GM12874 (cell line): ENCODE results near the gene TRABD2B.

ENCODE experiments used
- CTCF ChIP-seq: IDR thresholded peaks from 2 replicates; pipeline ENCODE4 v1.5.1; 2011; ENCODE audit warnings: low read depth, mild to moderate bottlenecking, control low read depth, low read length, moderate library complexity; ENCODE audit not compliant: insufficient read depth

The TRABD2B gene

DNA sequence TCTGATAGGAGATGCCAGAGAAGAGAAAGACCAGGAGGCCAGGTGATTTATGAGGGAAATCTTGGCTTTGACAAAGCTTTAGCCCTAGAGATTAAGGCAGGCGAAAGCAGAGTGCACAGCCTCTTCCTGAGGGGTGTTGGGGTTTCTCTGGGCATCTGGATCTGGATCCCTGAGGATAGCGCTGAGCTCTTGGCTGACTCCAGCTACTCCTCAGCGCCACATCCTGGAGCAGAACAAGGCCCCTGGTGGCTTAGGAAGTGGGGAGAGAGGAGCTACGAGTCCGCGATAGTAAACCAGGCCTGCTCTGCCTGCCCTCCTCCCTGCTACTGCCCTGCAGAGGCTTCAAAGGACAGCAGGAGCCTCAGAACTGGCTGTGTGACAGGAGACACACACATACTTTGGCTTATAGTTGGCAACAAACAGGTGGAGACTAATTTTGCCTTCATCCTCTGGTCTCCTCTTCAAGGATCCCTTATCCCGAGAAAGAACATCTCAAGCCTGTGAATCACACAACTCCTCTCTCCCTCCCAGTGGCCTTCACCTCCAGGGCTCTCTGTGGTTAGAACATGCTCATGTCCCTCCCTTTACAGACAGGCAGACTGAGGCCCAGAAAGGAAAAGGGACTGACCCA, 66.9 kb downstream of the TRABD2B start:
- TF ChIP-seq CTCF = no peak

DNA sequence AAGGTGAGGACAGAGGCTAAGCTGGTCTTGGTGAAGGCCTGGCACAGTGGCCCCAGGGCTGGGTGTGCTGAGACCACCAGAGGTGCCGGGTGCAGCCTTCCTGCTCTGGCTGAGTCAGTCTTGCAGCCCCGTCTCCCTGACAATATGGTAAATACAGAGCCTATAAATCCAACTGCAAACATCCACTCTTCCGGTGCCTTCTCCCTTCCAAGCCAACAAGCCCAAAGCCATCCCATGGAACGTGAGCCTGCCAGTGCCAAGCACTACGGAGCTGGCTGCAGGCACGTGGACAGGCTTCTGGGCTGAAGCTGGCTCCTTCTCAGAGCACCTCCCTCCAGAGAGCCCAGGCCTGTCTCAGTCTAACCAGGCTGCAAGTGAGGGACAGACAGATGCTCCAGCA, 70.0 kb downstream of the TRABD2B start:
- no peak for TF ChIP-seq CTCF

GRCh38 chr1:47926461-47926999, 70.7 kb downstream of the TRABD2B start:
- no peak for TF ChIP-seq CTCF

- TF ChIP-seq CTCF = no peak
Observed at GRCh38 chr1:47924270-47925048, 72.7 kb downstream of the TRABD2B start.

DNA sequence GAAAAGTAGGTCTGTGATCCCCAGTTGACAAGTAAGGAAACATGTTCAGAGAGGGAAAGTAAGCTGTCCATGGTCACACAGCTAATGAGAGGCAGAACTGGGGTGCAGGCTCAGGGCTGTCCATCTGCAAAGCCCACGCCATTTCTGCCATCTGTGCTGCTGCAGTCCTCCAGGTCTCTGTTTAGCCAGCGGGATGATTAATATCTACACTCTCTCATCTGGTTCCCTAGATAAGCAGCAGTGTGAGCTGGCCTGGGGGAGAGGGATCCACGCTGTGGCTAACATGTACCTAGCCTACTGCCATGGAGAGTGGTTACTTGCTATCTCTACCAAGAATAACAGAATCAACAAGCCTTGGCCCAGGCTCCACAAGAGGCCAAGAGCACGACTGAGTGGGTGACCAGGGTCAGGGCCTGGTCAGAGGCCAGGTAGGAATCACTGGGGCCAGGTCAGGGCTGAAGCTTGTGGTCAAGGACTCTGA, 75.2 kb downstream of the TRABD2B start:
- TF ChIP-seq CTCF = no peak

- no peak for TF ChIP-seq CTCF
Observed at GRCh38 chr1:47919113-47919833, 77.9 kb downstream of the TRABD2B start.
